Measurements from ENCODE around the gene ADPRHL1.

Gene ADPRHL1

GRCh38 chr13:113447596-113447995, 5.7 kb downstream of the ADPRHL1 start:
- no peak for TF ChIP-seq CTCF (IDR thresholded peaks at IDR 0.05; ENCODE audit: extremely low read depth, insufficient read depth, missing control alignments)
- no peak for DNase-seq (ENCODE audit: low spot score)
- in situ Hi-C loops (cut with MboI; ENCODE audit: low pct_unique_long_range_greater_than_20kb, low sequenced_read_pairs, unreplicated experiment) = no loop called here

GRCh38 chr13:113446488-113446854, 6.8 kb downstream of the ADPRHL1 start:
- in situ Hi-C loops (cut with MboI; ENCODE audit: low pct_unique_long_range_greater_than_20kb, low sequenced_read_pairs, unreplicated experiment) = no loop called here
- no peak for TF ChIP-seq CTCF (IDR thresholded peaks at IDR 0.05; ENCODE audit: extremely low read depth, insufficient read depth, missing control alignments)
- no peak for DNase-seq (ENCODE audit: low spot score)

- DNase-seq (ENCODE audit: low spot score) = no peak
- in situ Hi-C loops (cut with MboI; ENCODE audit: low pct_unique_long_range_greater_than_20kb, low sequenced_read_pairs, unreplicated experiment) = no loop called here
- no peak for TF ChIP-seq CTCF (IDR thresholded peaks at IDR 0.05; ENCODE audit: extremely low read depth, insufficient read depth, missing control alignments)
Measured at GRCh38 chr13:113445791-113446487, 7.3 kb downstream of the ADPRHL1 start.

- DNase-seq (ENCODE audit: low spot score) = no peak
- no peak for TF ChIP-seq CTCF (IDR thresholded peaks at IDR 0.05; ENCODE audit: extremely low read depth, insufficient read depth, missing control alignments)
- in situ Hi-C loops (cut with MboI; ENCODE audit: low pct_unique_long_range_greater_than_20kb, low sequenced_read_pairs, unreplicated experiment) = no loop called here
Measured at GRCh38 chr13:113443991-113444390, 9.3 kb downstream of the ADPRHL1 start.

GRCh38 chr13:113442985-113443362, 10.3 kb downstream of the ADPRHL1 start:
- DNase-seq (ENCODE audit: low spot score) = no peak
- TF ChIP-seq CTCF (IDR thresholded peaks at IDR 0.05; ENCODE audit: extremely low read depth, insufficient read depth, missing control alignments) = no peak
- in situ Hi-C loops (cut with MboI; ENCODE audit: low pct_unique_long_range_greater_than_20kb, low sequenced_read_pairs, unreplicated experiment) = no loop called here

GRCh38 chr13:113442354-113442984, 10.8 kb downstream of the ADPRHL1 start:
- no peak for TF ChIP-seq CTCF (IDR thresholded peaks at IDR 0.05; ENCODE audit: extremely low read depth, insufficient read depth, missing control alignments)
- in situ Hi-C loops (cut with MboI; ENCODE audit: low pct_unique_long_range_greater_than_20kb, low sequenced_read_pairs, unreplicated experiment) = no loop called here
- DNase-seq (ENCODE audit: low spot score) = no peak

Data from GM13977 (cell line).